GM12801 (cell line): ENCODE results near the gene NDUFA11.

ENCODE experiments used
- CTCF ChIP-seq: IDR thresholded peaks from one replicate; pipeline ENCODE4 v1.5.1; 2011; ENCODE audit warnings: control low read depth; ENCODE audit not compliant: insufficient read length; ENCODE audit errors: extremely low read depth

The NDUFA11 gene

GRCh38 chr19:5895890-5896289 is 7.7 kb downstream of the NDUFA11 start:
- TF ChIP-seq CTCF = no peak

DNA sequence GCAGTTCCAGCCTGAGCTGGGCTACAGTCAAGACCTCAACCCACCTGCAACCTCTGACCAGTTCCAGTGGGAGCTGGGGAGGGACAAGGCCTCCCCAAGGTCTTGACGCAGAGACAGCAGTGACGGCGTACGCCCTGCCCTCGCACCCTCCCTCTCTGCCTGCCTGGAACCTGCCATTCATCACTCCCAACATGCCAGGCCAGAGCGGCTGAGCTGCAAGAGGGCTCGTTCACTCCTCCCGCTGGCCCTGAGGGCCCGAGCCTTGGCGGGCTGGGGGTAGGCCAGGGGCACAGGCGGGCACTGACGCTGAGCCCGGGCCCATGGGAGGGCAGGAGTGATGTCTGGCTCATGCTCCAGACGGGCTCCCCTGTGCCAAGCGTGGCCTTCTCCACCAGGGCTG is 8.2 kb downstream of the NDUFA11 start:
- TF ChIP-seq CTCF = no peak

- TF ChIP-seq CTCF = no peak
Measured at GRCh38 chr19:5894704-5895349, 8.8 kb downstream of the NDUFA11 start.

GRCh38 chr19:5893907-5894703 is 9.5 kb downstream of the NDUFA11 start:
- TF ChIP-seq CTCF = no peak

GRCh38 chr19:5893296-5893903 is 10.2 kb downstream of the NDUFA11 start:
- TF ChIP-seq CTCF = no peak

DNA sequence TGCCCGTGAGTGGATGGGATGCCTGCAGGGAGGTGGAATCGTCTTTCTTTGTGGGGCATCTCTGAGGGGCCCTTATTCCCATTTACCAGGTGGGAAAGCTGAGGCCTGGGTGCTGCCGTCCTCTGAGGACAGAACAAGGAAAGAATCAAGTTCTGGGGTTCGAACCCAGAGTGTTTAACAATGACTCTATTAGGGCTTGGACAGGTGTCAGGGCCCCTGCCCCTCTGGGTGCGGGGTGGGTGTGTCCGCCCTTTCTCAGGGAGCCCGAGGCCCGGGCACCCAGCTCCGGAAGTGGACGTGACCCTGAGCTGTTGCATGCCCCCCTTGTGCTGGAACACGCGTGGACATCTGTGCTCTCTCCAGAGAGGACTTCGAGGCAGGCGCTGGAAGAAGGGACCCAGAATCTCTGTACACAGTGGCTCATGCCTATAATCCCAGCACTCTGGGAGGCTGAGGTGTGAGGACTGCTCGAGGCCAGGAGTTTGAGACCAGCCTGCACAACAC is 10.8 kb downstream of the NDUFA11 start:
- TF ChIP-seq CTCF = no peak
